Thyroid gland (tissue), 4 donors: ENCODE results near the gene XYLB. TPM values are rescaled to one million over a fixed set of nuclear protein-coding genes. Genes with fewer than 3 reads are reported as not detected.

Experiments used
- DNase-seq, 2 donors: peaks; one replicate each; pipeline ENCODE4 v3.0.0-alpha.2; 2019
- H3K27ac ChIP-seq, 3 donors: fragments of 200-600 bp; sonication (generic); 1 replicate in 2 of 3; 2 replicates in 1 of 3; pipeline ENCODE4 v1.5.1; 2016 to 2019; ENCODE audit warnings: mild to moderate bottlenecking in 1 of 3, moderate library complexity in 1 of 3
- H3K27me3 ChIP-seq: fragments of 200-600 bp; sonication (generic); one replicate; pipeline ENCODE4 v1.5.1; 2019
- H3K36me3 ChIP-seq, 2 donors: fragments of 200-600 bp; sonication (generic); one replicate each; pipeline ENCODE4 v1.5.1; 2016 to 2019
- H3K4me1 ChIP-seq, 2 donors: fragments of 200-600 bp; sonication (generic); one replicate each; pipeline ENCODE4 v1.5.1; 2017 to 2019
- H3K4me3 ChIP-seq, 3 donors: fragments of 200-600 bp; sonication (generic); replicated peaks in 1 of 3; 1 replicate in 2 of 3; 2 replicates in 1 of 3; pipeline ENCODE4 v1.5.1; 2016; ENCODE audit warnings: mild to moderate bottlenecking in 1 of 3
- H3K9me3 ChIP-seq: fragments of 200-600 bp; sonication (generic); one replicate; pipeline ENCODE4 v1.5.1; 2017
- POLR2A ChIP-seq, 2 donors: fragments of 450-650 bp; IDR thresholded peaks; one replicate each; pipeline ENCODE4 v1.6.1; 2017; ENCODE audit warnings: antibody characterized with exemption in 2 of 2, mild to moderate bottlenecking in 2 of 2, moderate library complexity in 1 of 2
- WGBS, 2 donors: methylation state at CpG; one replicate each; pipeline ENCODE4 v1.1.5; 2017; 5-methylcytosine and 5-hydroxymethylcytosine counted together
- intact Hi-C: fragments of 100-400 bp; cut with DNase I; formaldehyde crosslinking; loops from one replicate; pipeline ENCODE4 v1.15.1; 2023
- total RNA-seq, 4 donors: library from RNA; depleted of rRNA; stranded (reverse); fragments of >200 nt; gene quantifications; one replicate each; pipeline ENCODE4 v1.2.3, GENCODE V29; 2016
- TF ChIP-seq, protein P1 (sequence below), 6 experiments: fragments of 200-600 bp in 3 of 6; fragments of 450-650 bp in 3 of 6; sonication (generic) in 3 of 6; IDR thresholded peaks; one replicate each; pipeline ENCODE4 v1.5.1; 2016 to 2019; ENCODE audit warnings: antibody characterized with exemption in 6 of 6, mild to moderate bottlenecking in 2 of 6, inconsistent platforms in 1 of 6, moderate library complexity in 1 of 6

Gene XYLB
- total RNA-seq, 4 donors from 2014 or later: 0.78 to 1.7 (median 1.1) TPM

- no peak overlapping the region for H3K27ac ChIP-seq
- 71 to 77% methylated on average over 2 of the region's 2 CpGs for WGBS, 2 donors
- TF ChIP-seq, protein P1, sequence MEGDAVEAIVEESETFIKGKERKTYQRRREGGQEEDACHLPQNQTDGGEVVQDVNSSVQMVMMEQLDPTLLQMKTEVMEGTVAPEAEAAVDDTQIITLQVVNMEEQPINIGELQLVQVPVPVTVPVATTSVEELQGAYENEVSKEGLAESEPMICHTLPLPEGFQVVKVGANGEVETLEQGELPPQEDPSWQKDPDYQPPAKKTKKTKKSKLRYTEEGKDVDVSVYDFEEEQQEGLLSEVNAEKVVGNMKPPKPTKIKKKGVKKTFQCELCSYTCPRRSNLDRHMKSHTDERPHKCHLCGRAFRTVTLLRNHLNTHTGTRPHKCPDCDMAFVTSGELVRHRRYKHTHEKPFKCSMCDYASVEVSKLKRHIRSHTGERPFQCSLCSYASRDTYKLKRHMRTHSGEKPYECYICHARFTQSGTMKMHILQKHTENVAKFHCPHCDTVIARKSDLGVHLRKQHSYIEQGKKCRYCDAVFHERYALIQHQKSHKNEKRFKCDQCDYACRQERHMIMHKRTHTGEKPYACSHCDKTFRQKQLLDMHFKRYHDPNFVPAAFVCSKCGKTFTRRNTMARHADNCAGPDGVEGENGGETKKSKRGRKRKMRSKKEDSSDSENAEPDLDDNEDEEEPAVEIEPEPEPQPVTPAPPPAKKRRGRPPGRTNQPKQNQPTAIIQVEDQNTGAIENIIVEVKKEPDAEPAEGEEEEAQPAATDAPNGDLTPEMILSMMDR (IDR thresholded peaks at IDR 0.05): no peak
- no peak for TF ChIP-seq POLR2A (IDR thresholded peaks at IDR 0.05)
- intact Hi-C loops: no loop called here
- no peaks in the 10 kb centered on the region for H3K9me3 ChIP-seq
- no peaks in the 10 kb centered on the region for H3K4me1 ChIP-seq
- no peaks in the 10 kb centered on the region for H3K27me3 ChIP-seq
- no peak overlapping the region for H3K4me3 ChIP-seq
- no peak for DNase-seq
- H3K36me3 ChIP-seq: no peaks in the 10 kb centered on the region
These were observed 21.3 kb upstream of the XYLB start for GRCh38 chr3:38325256-38325655.

- Histone ChIP-seq H3K4me1 (no peaks in the 10 kb centered on the region), H3K27ac (no peak overlapping the region), H3K36me3 (no peaks in the 10 kb centered on the region), H3K27me3 (no peaks in the 10 kb centered on the region), H3K4me3 (no peak overlapping the region), H3K9me3 (no peaks in the 10 kb centered on the region)
- intact Hi-C loops: no loop called here
- no peak for DNase-seq
- TF ChIP-seq, protein P1 (IDR thresholded peaks at IDR 0.05): no peak
- TF ChIP-seq POLR2A (IDR thresholded peaks at IDR 0.05): no peak
These were observed 19.1 kb upstream of the XYLB start for GRCh38 chr3:38327335-38328009.

DNA sequence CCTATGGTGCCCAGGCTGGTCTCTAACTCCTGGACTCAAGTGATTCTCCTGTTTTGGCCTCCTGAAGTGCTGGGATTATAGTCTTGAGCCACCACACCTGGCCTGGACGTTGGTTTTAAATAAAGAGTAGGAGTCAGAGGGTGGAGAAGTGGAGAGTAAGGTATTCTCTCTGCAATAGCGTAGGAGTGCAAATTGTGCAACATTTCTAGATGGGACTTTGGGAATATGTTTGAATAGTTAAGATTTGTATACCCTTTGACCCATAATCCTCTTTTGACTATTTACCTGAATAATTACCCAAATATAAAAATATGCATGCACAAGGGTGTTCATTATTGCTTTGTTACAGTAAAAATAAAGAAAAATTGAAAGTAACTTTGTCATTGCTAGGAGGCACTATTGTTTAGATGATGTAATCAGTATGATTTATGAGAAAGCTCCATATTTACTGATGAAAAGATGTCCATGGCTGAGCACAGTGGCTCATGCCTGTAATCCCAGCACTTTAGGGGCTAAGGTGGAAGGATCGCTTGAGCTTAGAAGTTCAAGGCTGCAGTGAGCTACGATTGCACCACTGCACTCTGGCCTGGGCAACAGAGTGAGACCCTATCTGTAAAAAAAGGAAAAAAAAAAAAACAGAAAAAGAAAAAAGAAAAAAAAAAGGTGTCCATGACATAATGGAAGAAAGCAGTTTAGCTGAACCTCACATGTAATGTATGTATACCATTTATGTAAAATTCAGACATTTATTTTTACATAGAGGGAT, 15.1 kb upstream of the XYLB start:
- H3K36me3 ChIP-seq: no peaks in the 10 kb centered on the region
- WGBS, 2 donors: 81 to 83% methylated on average over 4 of the region's 4 CpGs

GRCh38 chr3:38332201-38332600, 14.4 kb upstream of the XYLB start:
- 70 to 79% methylated on average over 3 of the region's 3 CpGs for WGBS, 2 donors
- no peak overlapping the region for H3K27ac ChIP-seq
- no peak for TF ChIP-seq POLR2A (IDR thresholded peaks at IDR 0.05)
- TF ChIP-seq, protein P1 (IDR thresholded peaks at IDR 0.05): no peak
- H3K36me3 ChIP-seq: no peaks in the 10 kb centered on the region
- no peaks in the 10 kb centered on the region for H3K4me1 ChIP-seq
- intact Hi-C loops: no loop called here
- no peak overlapping the region for H3K4me3 ChIP-seq
- no peaks in the 10 kb centered on the region for H3K27me3 ChIP-seq
- DNase-seq: no peak
- H3K9me3 ChIP-seq: no peaks in the 10 kb centered on the region

More for the DNA sequence above, 15.1 kb upstream of the XYLB start:
- H3K9me3 ChIP-seq: no peaks in the 10 kb centered on the region
- TF ChIP-seq, protein P1 (IDR thresholded peaks at IDR 0.05): no peak
- no peak for TF ChIP-seq POLR2A (IDR thresholded peaks at IDR 0.05)
- H3K4me1 ChIP-seq: no peaks in the 10 kb centered on the region
- intact Hi-C loops: no loop called here
- no peak overlapping the region for H3K27ac ChIP-seq
- H3K27me3 ChIP-seq: no peaks in the 10 kb centered on the region
- no peak for DNase-seq
- H3K4me3 ChIP-seq: no peak overlapping the region
